ENCODE data around the gene CAPZB.

The CAPZB gene

DNA sequence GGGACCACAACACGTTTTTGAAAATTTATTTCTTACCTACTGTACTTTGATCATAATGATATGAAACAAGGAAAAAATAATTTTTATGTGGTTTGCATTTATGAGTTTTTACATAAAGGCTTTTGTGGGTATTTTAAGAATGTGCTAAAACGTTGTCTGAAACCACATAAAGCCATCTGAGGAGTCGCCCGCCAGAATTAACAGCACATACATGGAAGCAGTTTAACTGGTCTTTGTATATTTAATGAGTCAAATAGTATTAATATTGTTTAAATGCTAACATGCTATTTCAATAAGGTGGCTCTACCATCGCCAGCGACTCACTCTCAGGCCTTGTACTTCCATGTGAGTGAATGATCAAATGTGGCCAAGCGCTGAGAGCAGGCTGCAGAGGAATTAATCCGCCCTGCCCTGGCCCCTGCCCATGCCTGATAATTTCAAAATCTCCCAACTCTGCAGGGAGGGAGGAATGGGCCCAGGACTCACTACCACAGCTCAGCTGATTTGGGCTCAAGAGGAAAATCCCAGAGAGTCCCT is 123.7 kb downstream of the CAPZB start:
- Histone ChIP-seq H3K36me3 (ENCODE audit: insufficient read depth, low read length) (peaks cover 25% of the 10 kb centered on the region), H3K4me3 (ENCODE audit: low read depth in 1 of 2, low read length in 2 of 2) (no peak overlapping the region), H3K4me2 (ENCODE audit: insufficient read depth, low read length) (no peak overlapping the region), H2AFZ (ENCODE audit: low read depth, low read length) (no peak overlapping the region), H3K9me3 (ENCODE audit: insufficient read depth, low read length, severe bottlenecking) (no peaks in the 10 kb centered on the region), H4K20me1 (ENCODE audit: insufficient read depth, low read length) (peaks cover 49% of the 10 kb centered on the region), H3K27ac (ENCODE audit: low read length) (no peak overlapping the region), H3K27me3 (ENCODE audit: insufficient read depth, low read length, poor library complexity) (no peaks in the 10 kb centered on the region), H3K79me2 (ENCODE audit: insufficient read depth, low read length) (peaks cover 25% of the 10 kb centered on the region), H3K4me1 (ENCODE audit: insufficient read depth, low read length) (no peaks in the 10 kb centered on the region), H3K9ac (ENCODE audit: low read depth, low read length) (no peak overlapping the region)
- DNase-seq (no peak), ATAC-seq (ENCODE audit: insufficient read depth, low read depth) (no peak)
- TF ChIP-seq EZH2 (IDR thresholded peaks at IDR 0.05; ENCODE audit: borderline replicate concordance, low read depth, low read length, severe bottlenecking), result no peak
- TF ChIP-seq, protein P1, sequence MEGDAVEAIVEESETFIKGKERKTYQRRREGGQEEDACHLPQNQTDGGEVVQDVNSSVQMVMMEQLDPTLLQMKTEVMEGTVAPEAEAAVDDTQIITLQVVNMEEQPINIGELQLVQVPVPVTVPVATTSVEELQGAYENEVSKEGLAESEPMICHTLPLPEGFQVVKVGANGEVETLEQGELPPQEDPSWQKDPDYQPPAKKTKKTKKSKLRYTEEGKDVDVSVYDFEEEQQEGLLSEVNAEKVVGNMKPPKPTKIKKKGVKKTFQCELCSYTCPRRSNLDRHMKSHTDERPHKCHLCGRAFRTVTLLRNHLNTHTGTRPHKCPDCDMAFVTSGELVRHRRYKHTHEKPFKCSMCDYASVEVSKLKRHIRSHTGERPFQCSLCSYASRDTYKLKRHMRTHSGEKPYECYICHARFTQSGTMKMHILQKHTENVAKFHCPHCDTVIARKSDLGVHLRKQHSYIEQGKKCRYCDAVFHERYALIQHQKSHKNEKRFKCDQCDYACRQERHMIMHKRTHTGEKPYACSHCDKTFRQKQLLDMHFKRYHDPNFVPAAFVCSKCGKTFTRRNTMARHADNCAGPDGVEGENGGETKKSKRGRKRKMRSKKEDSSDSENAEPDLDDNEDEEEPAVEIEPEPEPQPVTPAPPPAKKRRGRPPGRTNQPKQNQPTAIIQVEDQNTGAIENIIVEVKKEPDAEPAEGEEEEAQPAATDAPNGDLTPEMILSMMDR (IDR thresholded peaks at IDR 0.05; ENCODE audit: borderline replicate concordance, extremely low read depth, low read length, poor library complexity, severe bottlenecking), result no peak

DNA sequence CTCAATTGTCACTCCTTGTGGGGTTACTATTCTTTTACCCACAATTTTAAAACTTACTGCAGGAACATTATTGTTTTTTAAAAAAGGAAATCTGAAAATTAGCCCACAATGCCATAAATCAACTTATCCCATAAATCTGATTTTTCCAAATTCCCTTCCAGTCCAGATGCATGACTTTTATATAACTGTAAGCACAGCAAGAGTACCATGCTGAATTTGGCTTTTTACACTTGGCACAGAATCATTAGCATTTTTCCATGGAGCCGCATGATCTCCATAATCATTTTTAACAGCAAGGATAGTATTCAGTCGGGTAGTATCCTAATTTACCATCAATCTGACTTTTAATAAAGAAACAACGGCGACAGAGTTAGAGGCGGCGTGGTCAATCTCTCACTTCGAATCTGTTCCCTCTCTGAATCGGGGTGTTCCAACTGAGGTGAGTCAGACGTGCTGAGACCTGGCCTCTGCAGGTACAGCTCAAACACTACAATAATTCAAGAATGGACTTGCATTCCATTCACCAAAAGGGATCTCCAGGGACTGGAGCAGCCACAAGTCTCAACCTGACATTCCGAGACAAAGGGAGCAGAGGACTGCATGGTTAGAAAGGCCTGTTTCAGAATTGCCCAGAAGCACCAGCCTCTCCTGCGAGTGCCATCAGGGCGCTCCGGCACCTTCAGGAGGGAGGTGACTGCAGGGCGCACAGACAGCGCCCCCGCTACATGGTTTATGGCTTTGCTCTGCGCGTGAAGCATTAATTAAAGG is 124.3 kb downstream of the CAPZB start:
- no peaks in the 10 kb centered on the region for H3K4me1 ChIP-seq (ENCODE audit: insufficient read depth, low read length)
- H3K36me3 ChIP-seq (ENCODE audit: insufficient read depth, low read length), result peaks cover 32% of the 10 kb centered on the region
- peaks cover 25% of the 10 kb centered on the region for H3K79me2 ChIP-seq (ENCODE audit: insufficient read depth, low read length)
- H3K9me3 ChIP-seq (ENCODE audit: insufficient read depth, low read length, severe bottlenecking), result no peaks in the 10 kb centered on the region
- no peak overlapping the region for H3K4me2 ChIP-seq (ENCODE audit: insufficient read depth, low read length)
- H4K20me1 ChIP-seq (ENCODE audit: insufficient read depth, low read length), result peaks cover 54% of the 10 kb centered on the region
- ATAC-seq (ENCODE audit: insufficient read depth, low read depth) (no peak), DNase-seq (no peak)
- no peaks in the 10 kb centered on the region for H3K27me3 ChIP-seq (ENCODE audit: insufficient read depth, low read length, poor library complexity)
- TF ChIP-seq, protein P1 (IDR thresholded peaks at IDR 0.05; ENCODE audit: borderline replicate concordance, extremely low read depth, low read length, poor library complexity, severe bottlenecking), result no peak
- H3K4me3 ChIP-seq (ENCODE audit: low read depth in 1 of 2, low read length in 2 of 2), result no peak overlapping the region
- no peak overlapping the region for H3K27ac ChIP-seq (ENCODE audit: low read length)
- no peak overlapping the region for H2AFZ ChIP-seq (ENCODE audit: low read depth, low read length)
- no peak overlapping the region for H3K9ac ChIP-seq (ENCODE audit: low read depth, low read length)

DNA sequence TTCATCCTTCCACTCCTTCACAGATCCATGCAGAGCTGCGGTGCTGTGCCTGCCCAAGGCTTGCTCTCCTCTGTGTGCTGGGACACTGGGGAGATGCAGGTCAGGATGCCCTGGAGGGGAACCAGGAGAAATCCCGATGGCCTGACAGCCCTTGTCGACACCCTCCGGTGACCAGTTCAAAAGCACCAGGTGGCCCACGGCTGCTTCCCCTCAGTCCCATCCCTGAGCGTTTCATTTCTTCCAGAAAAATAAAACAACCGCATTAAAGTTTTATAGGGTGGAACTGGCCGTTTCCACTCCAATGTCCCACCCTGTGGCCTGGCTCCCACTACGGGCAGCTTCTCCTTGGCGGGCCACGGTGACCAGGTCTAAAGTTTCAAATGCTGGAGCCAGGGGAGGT is 124.9 kb downstream of the CAPZB start:
- peaks cover 58% of the 10 kb centered on the region for H4K20me1 ChIP-seq (ENCODE audit: insufficient read depth, low read length)
- H3K4me2 ChIP-seq (ENCODE audit: insufficient read depth, low read length), result no peak overlapping the region
- TF ChIP-seq, protein P1 (IDR thresholded peaks at IDR 0.05; ENCODE audit: borderline replicate concordance, extremely low read depth, low read length, poor library complexity, severe bottlenecking), result no peak
- TF ChIP-seq EZH2 (IDR thresholded peaks at IDR 0.05; ENCODE audit: borderline replicate concordance, low read depth, low read length, severe bottlenecking), result no peak
- no peak for DNase-seq
- H3K9me3 ChIP-seq (ENCODE audit: insufficient read depth, low read length, severe bottlenecking), result no peaks in the 10 kb centered on the region
- no peak overlapping the region for H2AFZ ChIP-seq (ENCODE audit: low read depth, low read length)
- no peaks in the 10 kb centered on the region for H3K4me1 ChIP-seq (ENCODE audit: insufficient read depth, low read length)
- no peak overlapping the region for H3K4me3 ChIP-seq (ENCODE audit: low read depth in 1 of 2, low read length in 2 of 2)
- H3K27me3 ChIP-seq (ENCODE audit: insufficient read depth, low read length, poor library complexity), result no peaks in the 10 kb centered on the region
- H3K27ac ChIP-seq (ENCODE audit: low read length), result no peak overlapping the region
- no peak for ATAC-seq (ENCODE audit: insufficient read depth, low read depth)
- no peak overlapping the region for H3K9ac ChIP-seq (ENCODE audit: low read depth, low read length)
- H3K36me3 ChIP-seq (ENCODE audit: insufficient read depth, low read length), result peaks cover 37% of the 10 kb centered on the region
- peaks cover 22% of the 10 kb centered on the region for H3K79me2 ChIP-seq (ENCODE audit: insufficient read depth, low read length)

Measured in DND-41 (cell line).